Effector memory CD4-positive, alpha-beta T cell (primary cell): ENCODE results near the gene EOLA1.
A peak's percentile ranks its signal among the peaks of the same experiment; 100 is the strongest.
"Not testable (repeated sequence)": the region's sequence is repeated elsewhere in the genome, so short reads cannot be mapped to it uniquely, and the experiment has no call there.

ENCODE experiments used
- DNase-seq, 3 donors: peaks; one replicate each; pipeline ENCODE4 v3.0.0-alpha.2; 2020
- H3K27ac ChIP-seq: 2 replicates; pipeline ENCODE4 v1.7.0; 2013; ENCODE audit warnings: mild to moderate bottlenecking, low read length, moderate library complexity; ENCODE audit not compliant: insufficient read depth, poor library complexity, severe bottlenecking
- H3K27me3 ChIP-seq: replicated peaks from 2 replicates; pipeline ENCODE4 v1.7.0; 2013; ENCODE audit warnings: mild to moderate bottlenecking, low read length; ENCODE audit not compliant: insufficient read depth, control insufficient read depth, poor library complexity, severe bottlenecking
- H3K36me3 ChIP-seq: 2 replicates; pipeline ENCODE4 v1.7.0; 2013; ENCODE audit warnings: mild to moderate bottlenecking, low read length, moderate library complexity; ENCODE audit not compliant: control insufficient read depth, insufficient read depth
- H3K4me1 ChIP-seq: 2 replicates; pipeline ENCODE4 v1.7.0; 2013; ENCODE audit warnings: low read length, mild to moderate bottlenecking; ENCODE audit not compliant: control insufficient read depth, insufficient read depth, poor library complexity, severe bottlenecking
- H3K4me3 ChIP-seq: 2 replicates; pipeline ENCODE4 v1.7.0; 2013; ENCODE audit warnings: low read length, low read depth, mild to moderate bottlenecking; ENCODE audit not compliant: insufficient read depth, poor library complexity, severe bottlenecking
- H3K9me3 ChIP-seq: 2 replicates; pipeline ENCODE4 v1.7.0; 2013; ENCODE audit warnings: mild to moderate bottlenecking, low read length, moderate library complexity; ENCODE audit not compliant: control insufficient read depth

The EOLA1 gene

DNA sequence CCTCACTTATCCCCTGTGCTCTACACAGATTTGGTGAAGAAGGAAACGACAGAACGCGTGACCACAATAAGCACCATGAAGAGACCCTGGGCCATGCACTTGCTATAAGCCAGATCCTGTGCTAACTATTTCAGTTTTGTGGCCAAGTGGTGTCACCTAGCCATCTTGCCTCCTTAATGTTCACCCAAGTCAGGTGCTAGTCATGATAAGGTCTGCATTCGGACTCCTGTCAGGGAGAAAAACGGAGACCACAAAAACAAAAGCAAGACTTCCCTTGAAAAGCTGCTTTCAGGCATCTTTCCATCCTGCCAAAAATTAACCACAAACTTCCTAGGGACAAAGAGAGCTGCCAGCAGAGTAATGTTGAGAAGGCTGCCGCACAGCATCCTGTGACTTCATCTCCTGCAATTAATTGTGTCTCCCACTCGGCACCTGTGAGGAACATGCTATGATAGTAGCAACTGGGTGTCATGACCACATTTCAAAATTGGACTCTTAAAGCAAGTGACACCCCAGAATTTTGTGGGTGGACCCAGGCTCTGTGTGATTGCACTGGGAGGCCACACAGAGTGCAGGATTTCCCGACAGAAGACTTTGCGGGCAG lies 26.9 kb upstream of the EOLA1 start:
- no peaks in the 10 kb centered on the region for H3K36me3 ChIP-seq
- H3K27ac ChIP-seq, result no peak overlapping the region
- H3K27me3 ChIP-seq, result no peaks in the 10 kb centered on the region
- no peak overlapping the region for H3K4me3 ChIP-seq
- DNase-seq, result no peak
- H3K9me3 ChIP-seq, result no peaks in the 10 kb centered on the region
- no peaks in the 10 kb centered on the region for H3K4me1 ChIP-seq

DNA sequence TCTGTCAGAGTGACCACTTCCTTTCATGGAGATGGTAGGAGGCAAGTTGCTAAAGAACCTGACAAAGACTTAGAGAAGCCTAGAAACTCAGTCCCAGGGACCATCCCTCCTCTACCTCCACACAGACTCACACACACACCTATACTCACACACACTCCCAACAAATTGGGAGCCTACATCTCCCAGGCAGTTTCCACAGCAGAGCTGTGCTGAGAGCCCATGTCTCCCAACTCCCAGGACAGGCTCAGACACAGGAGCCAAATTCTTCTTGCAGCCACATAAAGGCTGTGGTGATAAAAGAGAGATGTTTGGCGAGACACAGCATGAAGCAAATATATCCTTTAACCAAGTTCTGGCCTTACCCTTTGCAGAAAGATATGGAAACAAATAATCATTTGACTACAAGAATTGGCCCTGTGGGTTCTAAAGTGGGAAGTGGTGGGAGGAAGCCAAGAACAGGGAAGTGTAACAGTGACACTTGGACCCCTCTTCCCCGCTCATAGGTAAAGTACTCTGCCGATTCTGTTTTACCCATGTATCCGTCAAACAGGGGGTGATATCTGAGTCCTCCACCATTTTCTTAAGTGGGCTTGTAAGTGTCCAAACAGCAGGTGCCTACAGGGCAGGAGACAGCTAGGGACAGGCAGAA lies 24.7 kb upstream of the EOLA1 start:
- no peak for DNase-seq
- Histone ChIP-seq H3K27me3 (no peaks in the 10 kb centered on the region), H3K27ac (no peak overlapping the region), H3K4me1 (no peaks in the 10 kb centered on the region), H3K36me3 (no peaks in the 10 kb centered on the region), H3K9me3 (no peaks in the 10 kb centered on the region), H3K4me3 (no peak overlapping the region)

DNA sequence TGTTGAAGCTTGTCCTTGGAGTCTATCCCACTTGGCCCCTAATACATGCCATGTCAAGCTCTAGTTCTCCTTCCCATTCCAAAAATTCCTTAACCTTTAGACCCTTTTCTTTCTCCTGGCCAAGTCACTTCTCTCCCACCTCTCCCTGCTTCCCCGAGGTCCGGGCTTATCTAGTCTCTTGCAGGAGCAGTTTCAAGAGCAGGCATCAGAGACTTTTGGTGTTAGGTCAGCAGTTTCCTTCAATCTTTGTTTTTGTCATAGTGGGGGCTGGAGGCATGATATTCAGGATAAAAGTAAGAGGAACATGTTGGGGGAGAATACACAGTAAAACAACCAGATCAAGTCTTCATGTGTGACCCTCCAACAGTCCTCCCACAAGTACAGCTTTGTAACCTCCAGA lies 24.2 kb upstream of the EOLA1 start:
- DNase-seq, result no peak
- Histone ChIP-seq H3K9me3 (no peaks in the 10 kb centered on the region), H3K27me3 (no peaks in the 10 kb centered on the region), H3K4me1 (peaks cover 4% of the 10 kb centered on the region), H3K36me3 (no peaks in the 10 kb centered on the region), H3K4me3 (no peak overlapping the region), H3K27ac (no peak overlapping the region)

DNA sequence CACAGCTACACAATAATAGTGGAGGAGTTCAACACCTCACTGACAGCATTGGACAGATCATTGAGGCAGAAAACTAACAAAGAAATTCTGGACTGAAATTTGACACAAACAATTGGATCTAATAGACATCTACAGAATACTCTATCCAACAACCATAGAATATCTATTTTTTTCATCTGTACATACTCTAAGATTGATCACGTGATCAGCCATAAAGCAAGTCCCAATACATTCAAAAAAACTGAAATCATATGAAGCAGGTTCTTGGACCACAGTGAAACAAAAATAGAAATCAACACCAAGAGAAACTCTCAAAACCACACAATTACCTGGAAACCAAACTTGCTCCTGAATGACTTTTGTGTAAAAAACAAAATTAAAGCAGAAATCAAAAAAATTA lies 23.5 kb upstream of the EOLA1 start:
- Histone ChIP-seq H3K9me3 (no peaks in the 10 kb centered on the region), H3K27me3 (no peaks in the 10 kb centered on the region), H3K36me3 (no peaks in the 10 kb centered on the region), H3K4me1 (peaks cover 11% of the 10 kb centered on the region), H3K4me3 (no peak overlapping the region), H3K27ac (no peak overlapping the region)
- DNase-seq, result no peak

DNA sequence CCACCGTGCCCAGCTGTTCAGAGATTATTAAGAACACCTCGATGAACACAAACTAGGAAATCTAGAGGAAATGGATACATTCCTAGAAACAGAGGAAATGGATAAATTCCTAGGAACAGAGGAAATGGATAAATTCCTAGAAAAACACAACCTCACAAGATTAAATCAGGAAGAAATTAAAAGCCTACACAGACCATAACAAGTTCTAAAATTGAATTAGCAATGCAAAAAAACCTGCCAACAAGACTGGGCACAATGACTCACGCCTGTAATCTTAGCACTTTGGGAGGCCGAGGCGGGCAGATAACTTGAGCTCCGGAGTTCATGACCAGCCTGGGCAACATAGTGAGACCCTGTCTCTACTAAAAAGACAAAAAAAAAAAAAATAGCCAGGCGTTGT lies 22.6 kb upstream of the EOLA1 start:
- no peaks in the 10 kb centered on the region for H3K36me3 ChIP-seq
- no peak for DNase-seq
- no peaks in the 10 kb centered on the region for H3K27me3 ChIP-seq
- H3K4me3 ChIP-seq, result no peak overlapping the region
- peaks cover 20% of the 10 kb centered on the region for H3K4me1 ChIP-seq
- no peak overlapping the region for H3K27ac ChIP-seq
- no peaks in the 10 kb centered on the region for H3K9me3 ChIP-seq

DNA sequence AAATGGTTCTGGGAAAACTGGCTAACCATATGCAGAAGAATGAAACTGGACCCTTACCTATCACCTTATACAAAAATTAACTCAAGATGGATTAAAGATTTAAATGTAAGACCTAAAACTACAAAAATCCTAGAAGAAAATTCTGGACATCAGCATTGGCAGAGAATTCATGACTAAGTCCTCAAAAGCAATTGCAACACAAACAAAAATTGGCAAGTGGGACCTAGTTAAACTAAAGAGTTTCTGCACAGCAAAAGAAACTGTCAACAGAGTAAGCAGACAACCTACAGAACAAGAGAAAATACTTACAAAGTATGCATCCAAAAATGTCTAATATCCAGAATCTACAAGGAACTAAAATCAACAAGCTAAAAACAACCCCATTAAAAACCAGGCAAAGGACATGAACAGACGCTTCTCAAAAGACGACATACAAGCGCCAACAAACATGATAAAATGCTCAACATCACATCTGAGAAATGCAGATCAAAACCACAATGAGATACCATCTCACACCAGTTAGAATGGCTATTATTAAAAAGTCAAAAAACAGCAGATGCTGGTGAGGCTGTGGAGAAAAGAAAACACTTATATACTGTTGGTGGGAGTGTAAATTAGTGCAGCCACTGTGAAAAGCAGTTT lies 20.1 kb upstream of the EOLA1 start:
- not testable (repeated sequence) for H3K9me3 ChIP-seq, H3K4me3 ChIP-seq

DNA sequence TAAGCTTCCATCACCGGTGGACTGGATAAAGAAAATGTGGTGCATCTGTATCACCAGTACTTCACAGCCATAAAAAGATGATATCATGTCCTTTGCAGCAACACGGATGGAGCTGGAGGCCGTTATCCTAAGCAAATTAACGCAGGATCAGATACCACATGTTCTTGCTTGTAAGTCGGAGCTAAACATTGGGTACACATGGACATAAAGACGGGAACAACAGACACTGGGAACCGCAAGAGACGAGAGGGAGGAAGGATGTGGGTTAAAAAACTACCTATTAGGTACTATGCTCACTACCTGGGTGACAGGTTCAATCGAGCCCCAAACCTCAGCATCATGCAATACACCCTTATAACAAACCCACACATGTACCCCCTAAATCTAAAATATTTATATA lies 19.4 kb upstream of the EOLA1 start:
- H3K27ac ChIP-seq, result peak overlapping the region; percentile 45
- DNase-seq, result peak in 1 of 3 donors; percentile 33
- no peaks in the 10 kb centered on the region for H3K27me3 ChIP-seq
- peaks cover 26% of the 10 kb centered on the region for H3K4me1 ChIP-seq
- no peaks in the 10 kb centered on the region for H3K9me3 ChIP-seq
- no peak overlapping the region for H3K4me3 ChIP-seq
- H3K36me3 ChIP-seq, result no peaks in the 10 kb centered on the region

More for the DNA sequence above, 20.1 kb upstream of the EOLA1 start:
- not testable (repeated sequence) for H3K36me3 ChIP-seq, DNase-seq, H3K27me3 ChIP-seq, H3K27ac ChIP-seq
- H3K4me1 ChIP-seq, result peaks cover 21% of the 10 kb centered on the region

DNA sequence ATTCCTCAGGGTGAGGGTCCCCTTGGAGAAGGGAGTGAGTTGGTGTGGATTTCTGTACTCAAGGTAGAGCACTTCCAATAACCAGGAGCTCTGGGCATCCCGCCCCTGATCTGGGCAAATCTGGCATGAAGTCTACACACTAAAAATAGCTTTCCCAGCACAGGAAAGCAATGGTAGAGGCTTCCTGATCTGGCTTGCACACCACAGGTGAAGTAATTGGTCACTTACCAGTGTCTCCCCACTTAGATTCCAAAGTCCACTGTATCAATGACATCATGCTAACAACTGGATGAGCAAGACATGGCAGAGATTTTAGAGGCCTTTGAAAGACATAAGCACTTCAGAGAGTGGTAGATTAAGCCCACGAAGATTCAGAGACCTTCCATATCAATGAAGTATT lies 17.9 kb upstream of the EOLA1 start:
- DNase-seq, result no peak
- Histone ChIP-seq H3K27ac (no peak overlapping the region), H3K9me3 (no peaks in the 10 kb centered on the region), H3K36me3 (no peaks in the 10 kb centered on the region), H3K27me3 (no peaks in the 10 kb centered on the region), H3K4me3 (no peak overlapping the region), H3K4me1 (peaks cover 27% of the 10 kb centered on the region)

DNA sequence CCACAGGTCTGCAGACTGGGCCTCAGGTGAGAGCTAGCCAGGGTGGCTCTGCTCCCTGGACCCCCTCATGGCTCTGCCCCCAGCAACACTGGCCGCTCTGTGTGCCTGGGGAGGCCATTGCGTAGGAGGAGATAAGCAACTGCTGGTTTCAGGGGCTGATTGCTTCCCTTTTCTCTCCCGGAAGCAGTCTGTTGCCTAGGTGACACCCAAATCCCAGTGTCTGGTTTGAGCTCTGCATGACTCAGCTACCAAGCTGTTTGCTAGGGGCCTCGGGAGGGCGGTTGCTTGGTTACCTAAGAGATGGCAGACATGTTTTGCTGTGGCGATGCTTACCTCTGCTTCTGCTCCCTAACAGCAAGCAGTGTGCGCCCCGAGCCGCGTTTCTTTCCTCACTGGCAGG lies 15.4 kb upstream of the EOLA1 start:
- H3K4me1 ChIP-seq, result peaks cover 27% of the 10 kb centered on the region
- not testable (repeated sequence) for H3K4me3 ChIP-seq
- H3K27ac ChIP-seq, result peak overlapping the region; percentile 84

DNA sequence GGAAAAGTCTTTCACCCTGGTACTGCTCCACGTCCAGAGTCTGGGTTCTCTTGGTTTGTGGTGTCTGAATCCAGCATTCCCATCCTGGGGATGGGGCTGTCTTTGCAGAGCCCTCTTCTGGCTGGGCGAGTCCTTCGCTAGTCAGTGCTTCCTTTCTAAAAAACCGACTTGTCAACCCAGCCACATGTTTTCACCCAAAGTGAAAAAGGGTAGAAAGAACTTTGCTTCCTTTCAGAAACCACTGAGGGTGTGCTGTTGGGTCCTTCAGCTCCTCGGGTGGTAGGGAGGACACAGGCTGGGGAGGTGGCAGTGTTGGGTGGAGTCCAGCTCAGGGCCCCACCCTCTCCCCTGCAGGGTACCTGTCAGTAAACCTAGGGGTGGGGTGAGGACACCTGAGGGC lies 14.9 kb upstream of the EOLA1 start:
- Histone ChIP-seq H3K27ac (peak overlapping the region; percentile 84), H3K4me1 (peaks cover 27% of the 10 kb centered on the region)
- not testable (repeated sequence) for H3K27me3 ChIP-seq, H3K4me3 ChIP-seq, H3K9me3 ChIP-seq, H3K36me3 ChIP-seq, DNase-seq

More for the DNA sequence above, 15.4 kb upstream of the EOLA1 start:
- DNase-seq, result peak; percentile 69 to 72 (median 70)
- H3K36me3 ChIP-seq, H3K9me3 ChIP-seq, H3K27me3 ChIP-seq: not testable (repeated sequence)
